HuH-7.5 (cell line): Measurements from ENCODE around the gene SRGAP2.
"Not testable (repeated sequence)": the region's sequence is repeated elsewhere in the genome, so short reads cannot be mapped to it uniquely, and the experiment has no call there.

ENCODE experiments used
- DNase-seq: peaks from one replicate; pipeline ENCODE4 v3.0.0; 2011; ENCODE audit warnings: low spot score

Gene SRGAP2

DNA sequence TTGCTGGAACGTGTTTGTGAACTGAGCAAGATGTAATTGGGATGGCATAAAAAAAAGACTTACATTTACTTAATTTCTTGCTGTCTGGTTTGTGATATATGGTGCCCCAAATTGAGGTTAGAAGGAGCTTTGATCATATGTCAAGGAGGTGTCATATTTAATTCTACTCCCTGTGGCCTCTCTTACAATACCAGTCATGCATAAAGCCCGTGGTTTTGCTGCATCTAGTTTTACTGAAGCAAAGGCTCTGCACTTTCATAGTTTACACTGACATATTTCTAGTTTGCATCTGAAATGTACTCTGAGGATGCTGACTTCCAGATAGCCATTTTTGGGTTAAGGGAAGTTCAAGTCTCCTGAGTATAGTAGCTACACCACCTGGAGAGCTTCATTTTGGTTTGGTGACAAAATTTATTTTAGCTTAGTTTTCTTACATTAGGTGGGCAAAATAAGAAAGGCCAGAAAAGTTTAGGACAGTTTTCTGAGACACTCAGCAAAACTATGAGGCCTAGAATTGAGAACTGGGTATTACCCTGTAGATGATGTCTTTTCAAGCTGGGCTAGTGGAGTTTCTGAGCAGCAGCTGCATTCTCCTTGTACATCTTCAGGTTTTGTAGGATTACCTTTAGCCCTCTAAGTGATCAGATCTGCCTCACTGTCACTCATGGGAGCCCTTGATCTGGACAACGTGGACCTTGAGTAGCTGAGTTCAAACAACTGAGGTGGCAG, 47.8 kb downstream of the SRGAP2 start:
- not testable (repeated sequence) for DNase-seq

DNA sequence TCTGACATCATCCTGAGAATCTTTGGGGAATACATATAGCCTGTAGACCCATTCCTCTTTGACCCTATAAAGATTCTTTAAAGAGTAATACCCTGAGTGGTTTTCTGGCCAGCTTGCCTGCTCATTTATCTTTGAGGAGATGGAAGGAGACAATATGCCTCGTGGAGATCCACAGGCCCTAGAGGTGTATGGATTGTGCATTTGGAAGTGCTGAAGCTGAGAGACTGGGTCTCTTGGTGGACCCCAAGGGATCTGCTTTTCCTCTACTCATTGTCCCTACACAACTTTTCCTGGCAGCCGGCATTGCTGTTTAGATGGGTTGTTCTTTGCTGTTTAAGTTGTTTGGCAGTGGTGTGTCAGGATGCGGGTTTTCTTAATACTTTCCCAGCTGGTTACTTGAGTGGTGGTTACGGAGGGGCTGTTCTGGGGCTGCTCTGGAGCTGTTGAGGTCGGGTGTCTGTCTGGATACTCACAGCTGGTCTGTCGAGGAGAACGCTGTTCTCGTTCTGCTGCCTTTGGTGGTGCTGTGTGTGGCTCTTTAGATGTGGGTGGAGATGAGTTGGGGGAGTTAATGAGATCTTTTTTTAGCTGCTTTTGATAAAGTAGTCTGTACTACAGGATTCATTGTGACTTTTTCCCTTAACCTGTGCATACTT, 49.5 kb downstream of the SRGAP2 start:
- not testable (repeated sequence) for DNase-seq
